IPS-NIHi7 (cell line): ENCODE measurements around the gene AK1.

Source experiments
- DNase-seq: peaks from one replicate; pipeline ENCODE4 v3.0.0; 2012; ENCODE audit warnings: mixed read lengths; ENCODE audit errors: extremely low spot score

AK1 gene

GRCh38 chr9:127909839-127910273, 32.4 kb upstream of the AK1 start:
- DNase-seq, result no peak

- no peak for DNase-seq
These were observed 31.1 kb upstream of the AK1 start for GRCh38 chr9:127908660-127908926.

DNA sequence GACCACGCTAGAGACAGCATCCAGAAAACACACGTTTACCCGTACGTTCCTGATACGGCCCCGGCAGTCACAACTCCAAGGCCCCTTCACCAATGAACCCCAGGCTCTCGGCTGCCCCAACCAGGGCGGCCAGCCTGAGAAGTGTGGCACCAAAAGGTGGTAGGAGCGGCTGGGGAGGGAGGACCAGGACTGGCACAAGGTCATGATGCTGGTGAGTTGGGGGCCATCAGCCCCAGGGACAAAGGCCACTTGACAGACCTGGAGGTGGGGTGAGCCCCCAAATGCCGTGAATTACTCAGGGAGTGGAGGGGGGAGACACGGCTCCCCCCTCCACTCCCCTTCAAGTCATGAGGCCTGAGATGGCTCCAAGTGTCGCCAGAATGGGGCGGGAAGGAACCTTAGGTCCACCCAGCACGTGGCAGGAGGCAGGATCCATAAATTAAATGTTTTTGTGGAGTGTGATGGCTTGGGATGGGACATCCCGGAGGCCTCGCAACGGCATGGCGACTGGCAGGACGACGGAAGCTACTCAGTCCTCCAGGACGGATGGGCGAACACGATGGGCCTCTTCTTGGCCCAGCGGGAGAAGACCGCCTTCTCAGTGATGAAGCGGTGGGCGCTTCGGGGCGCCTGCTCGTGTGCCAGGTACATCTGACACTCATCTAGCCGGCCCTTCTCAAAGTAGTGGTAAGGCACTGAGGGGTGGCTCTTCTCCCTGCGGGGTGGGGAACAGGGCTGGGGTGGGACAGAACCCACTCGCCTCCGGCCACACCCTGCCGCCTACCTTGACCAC, 30.6 kb upstream of the AK1 start:
- no peak for DNase-seq

DNA sequence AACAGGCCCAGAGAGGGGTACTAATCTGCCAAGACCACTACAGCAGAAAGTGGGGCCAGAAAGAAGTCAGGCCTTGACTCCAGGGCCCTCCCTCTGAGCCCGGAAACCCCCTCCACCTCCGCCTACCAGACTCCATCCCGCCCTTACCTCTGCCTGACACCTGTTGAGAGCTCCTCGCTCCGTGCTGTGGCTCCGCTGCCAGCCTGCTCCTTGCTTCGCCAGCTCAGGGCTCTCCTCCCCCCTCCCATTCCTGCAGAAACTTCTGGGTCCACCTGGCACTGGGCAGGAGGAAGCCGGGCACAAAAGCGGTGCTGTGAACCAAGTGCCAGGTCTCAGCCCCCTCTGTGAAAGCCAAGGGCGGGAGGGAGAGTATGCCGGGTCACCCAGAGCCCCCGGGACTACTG, 28.3 kb upstream of the AK1 start:
- no peak for DNase-seq

DNA sequence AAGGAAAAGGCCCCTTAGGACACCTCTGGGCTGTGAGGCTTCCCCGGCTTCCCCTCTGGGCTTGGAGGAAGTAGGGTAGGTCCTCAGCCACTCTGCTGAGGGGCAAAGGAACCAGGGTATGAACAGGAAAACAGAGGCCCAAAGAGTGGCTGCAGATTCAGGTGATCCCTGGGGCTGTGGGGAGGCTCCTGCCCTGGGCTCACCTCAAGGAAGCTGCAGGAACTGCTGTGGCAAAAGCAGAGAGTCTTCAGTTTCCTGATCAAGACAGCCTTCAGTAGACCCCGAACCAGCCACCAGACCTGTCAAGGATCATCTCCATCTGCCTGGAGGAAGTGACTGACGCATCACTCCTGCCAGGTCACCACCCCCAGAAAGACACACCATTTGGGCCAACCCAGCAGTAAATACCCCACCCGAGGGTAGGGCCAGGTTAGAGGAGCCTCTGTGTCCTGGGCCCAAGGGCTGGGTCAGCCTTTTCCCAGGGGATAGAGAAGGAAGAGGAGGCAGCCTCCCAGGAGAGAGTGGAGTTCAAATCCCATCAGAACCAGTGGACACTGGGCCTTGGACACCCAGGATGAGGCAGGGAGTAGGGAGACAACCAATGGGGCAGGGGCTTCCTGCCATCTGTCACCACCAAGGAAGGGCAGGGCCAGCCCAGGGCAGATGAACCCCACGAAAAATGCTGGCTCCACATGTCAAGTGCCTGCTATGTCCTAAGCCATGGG, 27.7 kb upstream of the AK1 start:
- DNase-seq, result no peak

DNA sequence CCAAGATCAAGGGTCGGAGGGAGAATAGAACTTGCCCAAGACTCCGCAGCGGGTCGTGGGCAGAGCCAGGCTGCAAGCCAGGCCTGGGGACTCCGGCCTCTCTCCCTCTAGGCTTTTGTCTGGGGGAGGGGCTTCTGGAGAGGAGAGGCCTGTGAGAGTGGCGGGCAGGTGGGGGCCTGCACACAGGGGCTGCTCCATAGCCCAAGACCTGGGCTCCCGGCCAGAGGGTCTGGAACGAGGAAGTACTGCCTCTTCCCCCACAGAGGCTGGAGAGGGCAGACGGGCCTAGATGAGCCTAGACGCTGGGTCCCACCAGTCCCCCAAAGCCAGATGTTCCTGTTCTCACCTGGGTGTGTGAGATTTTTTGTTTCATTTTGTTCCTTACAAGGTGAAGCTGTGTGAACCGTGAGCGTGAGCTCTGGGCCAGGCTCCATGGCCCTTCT, 27.1 kb upstream of the AK1 start:
- no peak for DNase-seq

GRCh38 chr9:127903557-127904475, 26.3 kb upstream of the AK1 start:
- peak; percentile 76 for DNase-seq

DNA sequence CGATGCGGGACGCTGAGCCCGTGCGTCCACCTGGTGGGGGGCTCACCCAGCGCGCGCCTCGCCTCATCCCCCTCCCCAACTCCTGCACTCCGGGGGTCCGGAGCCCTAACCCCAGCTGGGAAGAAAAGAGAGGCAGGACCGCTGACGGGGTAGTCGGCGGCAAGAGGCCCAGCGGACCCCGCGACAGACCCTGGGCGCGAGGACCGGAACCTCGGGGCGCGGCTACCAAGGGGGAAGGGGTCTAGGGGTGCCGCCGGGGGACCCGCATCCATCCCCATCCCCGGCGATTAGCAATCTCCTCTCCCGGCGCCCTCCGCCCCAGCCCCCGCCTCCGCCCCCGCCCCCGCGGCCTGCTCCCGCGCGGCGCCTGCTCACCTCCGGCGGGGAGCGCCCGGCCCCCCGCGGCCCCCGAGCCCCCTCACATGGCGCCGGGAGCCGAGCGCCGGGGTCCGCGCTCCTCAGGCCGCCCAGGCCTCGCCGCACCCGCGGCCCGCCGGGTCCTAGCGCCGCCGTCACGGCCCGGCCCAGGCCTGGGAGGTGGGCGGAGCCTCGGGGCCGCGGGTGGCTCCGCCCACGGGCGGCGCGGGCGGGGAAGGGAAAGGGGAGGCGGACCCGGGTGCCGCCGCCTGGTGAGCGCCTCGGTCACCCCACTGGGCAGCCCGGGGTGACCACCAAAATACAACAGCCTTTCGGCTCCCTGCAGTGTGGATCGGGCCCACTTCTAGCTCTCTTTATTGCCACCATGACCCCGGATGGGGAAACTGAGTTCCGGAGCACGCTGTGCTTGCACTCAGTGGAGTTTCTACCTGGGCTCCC, 21.9 kb upstream of the AK1 start, which contains the start of gene ST6GALNAC6:
TSS of gene ST6GALNAC6 (minus strand) at position 476 of the 816 bp plus-strand sequence. CDS start 1,622 bp downstream, outside the sequence.
- peak; percentile 87 for DNase-seq

DNA sequence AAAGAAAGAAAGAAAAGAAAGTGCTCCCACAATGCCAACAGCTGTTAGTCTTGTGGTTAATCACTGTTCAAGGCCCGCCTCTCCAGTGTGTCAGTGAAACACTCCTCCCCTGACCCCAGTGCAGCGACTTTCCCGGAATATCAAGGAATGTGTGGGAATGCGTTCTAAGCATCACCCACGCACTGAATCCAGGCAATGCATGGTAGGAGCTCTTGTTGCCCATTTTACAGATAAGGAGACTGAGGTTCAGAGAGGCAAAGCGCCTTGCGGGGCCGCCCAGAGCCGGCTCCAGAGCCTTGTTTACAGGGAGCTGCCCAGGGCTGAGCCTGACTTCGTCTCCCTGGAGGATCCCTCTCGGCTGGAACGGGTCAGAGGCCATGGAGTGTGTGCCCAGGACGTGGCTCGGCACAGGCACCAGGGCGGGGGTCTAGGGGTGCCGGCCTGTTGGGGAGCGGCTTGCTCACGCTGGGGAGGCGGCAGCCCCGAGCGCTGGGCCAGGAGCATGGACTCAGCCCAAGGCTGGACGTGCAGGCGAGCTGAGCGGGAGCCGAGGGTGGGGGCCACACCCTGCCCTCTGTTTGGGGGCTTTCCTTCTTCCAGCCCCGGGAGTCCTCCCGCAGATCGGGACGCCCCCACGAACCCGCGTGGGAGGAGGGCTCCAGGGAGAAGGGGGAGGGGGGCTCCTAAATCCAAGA, 21.1 kb upstream of the AK1 start:
- no peak for DNase-seq

DNA sequence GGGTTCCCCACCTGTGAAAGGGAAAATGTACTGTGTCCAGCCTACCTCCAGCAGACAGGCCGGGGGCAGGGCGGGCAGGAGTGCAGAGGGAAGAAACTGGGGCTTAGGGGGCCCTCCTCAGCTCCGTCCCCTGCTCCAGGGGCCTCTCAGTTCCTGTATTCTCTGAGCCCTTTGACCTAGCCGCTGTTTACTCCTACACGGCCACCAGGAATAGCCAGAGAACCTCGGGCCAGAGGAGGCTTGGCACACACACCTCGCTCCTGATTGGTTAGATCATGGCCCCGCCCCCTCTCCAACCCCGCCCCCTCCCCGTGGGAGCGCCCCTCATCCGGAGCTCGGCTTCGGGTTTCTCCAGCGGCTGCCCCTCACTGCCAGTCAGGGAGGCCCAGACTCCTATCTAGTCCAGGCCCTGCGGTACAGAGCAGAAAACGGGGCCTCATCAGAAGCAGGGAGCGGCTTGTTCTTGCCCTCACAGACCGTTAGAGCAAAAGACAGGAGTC, 19.8 kb upstream of the AK1 start:
- DNase-seq, result peak; percentile 96

DNA sequence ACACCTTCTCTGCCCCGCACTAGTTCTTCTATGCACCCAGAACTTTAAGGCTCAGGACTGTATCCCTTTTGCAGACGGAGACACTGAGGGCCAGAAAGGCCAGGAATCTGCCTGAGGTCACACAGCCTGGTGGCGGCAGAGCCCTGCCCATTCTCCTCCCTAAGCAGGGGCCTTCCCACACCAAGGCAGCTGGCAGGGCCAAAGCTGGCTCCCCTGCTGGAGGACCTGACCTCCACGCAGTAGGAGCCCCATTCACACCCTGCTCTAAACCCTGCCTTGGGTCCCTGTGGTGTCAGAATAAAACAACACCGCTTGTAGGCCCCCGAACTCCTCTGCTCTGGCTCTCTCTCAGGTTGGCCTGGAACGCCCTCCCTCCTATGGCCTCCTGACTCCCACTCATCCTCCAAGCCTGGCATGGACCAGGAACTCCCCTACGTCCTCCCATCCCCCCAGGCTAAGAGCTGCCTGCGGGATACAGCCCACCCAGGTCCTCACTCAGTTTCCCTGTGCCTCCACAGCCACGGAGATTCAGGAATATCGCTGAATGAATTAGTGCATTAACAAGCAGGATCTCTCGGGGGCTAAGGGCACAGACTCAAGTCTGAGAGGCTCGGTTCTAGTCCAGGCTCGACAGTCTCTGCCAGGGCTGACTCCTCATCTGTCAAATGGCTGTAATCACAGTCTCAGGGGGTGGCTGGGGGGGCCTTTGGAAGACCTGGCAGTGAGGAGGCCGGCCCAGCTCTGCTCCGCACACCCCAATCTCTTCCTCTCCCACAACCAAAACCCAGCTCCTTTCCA, 19.1 kb upstream of the AK1 start:
- no peak for DNase-seq

- DNase-seq, result no peak
These were observed 18.3 kb upstream of the AK1 start for GRCh38 chr9:127895811-127896210.

GRCh38 chr9:127893392-127893791, 15.9 kb upstream of the AK1 start:
- DNase-seq, result no peak

DNA sequence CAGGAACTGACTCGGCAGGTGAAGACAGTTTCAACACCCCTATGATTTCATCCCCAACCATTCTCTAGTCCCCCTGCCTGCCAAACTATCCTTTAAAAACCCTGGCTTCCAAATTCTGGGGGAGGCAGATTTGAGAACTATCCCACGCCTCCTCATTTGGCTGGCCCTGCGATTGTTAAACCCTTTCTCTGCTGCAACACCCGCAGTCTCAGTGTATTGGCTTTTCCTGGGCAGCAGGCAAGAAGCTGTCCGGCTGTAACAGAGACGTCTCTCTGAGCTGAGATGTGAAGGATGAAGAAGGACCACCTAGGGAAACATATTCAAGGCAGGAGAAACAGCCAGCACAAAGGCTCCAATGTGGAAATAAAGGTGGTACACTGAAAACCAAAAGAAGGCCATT, 15.4 kb upstream of the AK1 start:
- no peak for DNase-seq

GRCh38 chr9:127890053-127890452, 12.6 kb upstream of the AK1 start:
- DNase-seq, result no peak

- DNase-seq, result peak; percentile 9
These were observed 10.3 kb upstream of the AK1 start for GRCh38 chr9:127887792-127888191.

GRCh38 chr9:127886401-127886972, 9.0 kb upstream of the AK1 start:
- peak; percentile 51 for DNase-seq

- DNase-seq, result no peak
These were observed 8.2 kb upstream of the AK1 start for GRCh38 chr9:127885508-127886281.
